ENCODE measurements around the gene HEXA.
A peak's percentile ranks its signal among the peaks of the same experiment; 100 is the strongest.

The HEXA gene

GRCh38 chr15:72331021-72331420 lies 44.8 kb downstream of the HEXA start:
- H3K4me3 ChIP-seq (ENCODE audit: low read depth, low read length): no peak overlapping the region
- no peak for DNase-seq (ENCODE audit: low read depth)
- no peak for TF ChIP-seq CTCF (IDR thresholded peaks at IDR 0.05; ENCODE audit: low read depth, low read length, missing control alignments)

- no peak for TF ChIP-seq CTCF (IDR thresholded peaks at IDR 0.05; ENCODE audit: low read depth, low read length, missing control alignments)
- H3K4me3 ChIP-seq (ENCODE audit: low read depth, low read length): no peak overlapping the region
- DNase-seq (ENCODE audit: low read depth): no peak
Observed at GRCh38 chr15:72323752-72324151, 52.1 kb downstream of the HEXA start.

- peak; percentile 12 for DNase-seq (ENCODE audit: low read depth)
- TF ChIP-seq CTCF (IDR thresholded peaks at IDR 0.05; ENCODE audit: low read depth, low read length, missing control alignments): no peak
- H3K4me3 ChIP-seq (ENCODE audit: low read depth, low read length): peak within 1 kb of the TSS; percentile 71
Observed at GRCh38 chr15:72319985-72320671, 55.7 kb downstream of the HEXA start, which contains the start of gene CELF6. CELF6 (minus strand) TSS chr15:72320157; CDS start chr15:72319874, 283 bp downstream.

GRCh38 chr15:72319360-72319984 lies 56.3 kb downstream of the HEXA start:
- H3K4me3 ChIP-seq (ENCODE audit: low read depth, low read length): no peak overlapping the region
- no peak for TF ChIP-seq CTCF (IDR thresholded peaks at IDR 0.05; ENCODE audit: low read depth, low read length, missing control alignments)
- DNase-seq (ENCODE audit: low read depth): no peak

- no peak overlapping the region for H3K4me3 ChIP-seq (ENCODE audit: low read depth, low read length)
- TF ChIP-seq CTCF (IDR thresholded peaks at IDR 0.05; ENCODE audit: low read depth, low read length, missing control alignments): no peak
- DNase-seq (ENCODE audit: low read depth): no peak
Observed at GRCh38 chr15:72318408-72318942, 57.3 kb downstream of the HEXA start.

GRCh38 chr15:72315706-72316370 lies 60.0 kb downstream of the HEXA start:
- no peak overlapping the region for H3K4me3 ChIP-seq (ENCODE audit: low read depth, low read length)
- DNase-seq (ENCODE audit: low read depth): no peak
- TF ChIP-seq CTCF (IDR thresholded peaks at IDR 0.05; ENCODE audit: low read depth, low read length, missing control alignments): no peak
